ENCODE measurements around the gene RWDD3. TPM values are rescaled to one million over a fixed set of nuclear protein-coding genes. Genes with fewer than 3 reads are reported as not detected.

RWDD3 gene, protein sequence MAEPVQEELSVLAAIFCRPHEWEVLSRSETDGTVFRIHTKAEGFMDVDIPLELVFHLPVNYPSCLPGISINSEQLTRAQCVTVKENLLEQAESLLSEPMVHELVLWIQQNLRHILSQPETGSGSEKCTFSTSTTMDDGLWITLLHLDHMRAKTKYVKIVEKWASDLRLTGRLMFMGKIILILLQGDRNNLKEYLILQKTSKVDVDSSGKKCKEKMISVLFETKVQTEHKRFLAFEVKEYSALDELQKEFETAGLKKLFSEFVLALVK
- total RNA-seq: 12.6 and 16.9 TPM in 2 replicates

DNA sequence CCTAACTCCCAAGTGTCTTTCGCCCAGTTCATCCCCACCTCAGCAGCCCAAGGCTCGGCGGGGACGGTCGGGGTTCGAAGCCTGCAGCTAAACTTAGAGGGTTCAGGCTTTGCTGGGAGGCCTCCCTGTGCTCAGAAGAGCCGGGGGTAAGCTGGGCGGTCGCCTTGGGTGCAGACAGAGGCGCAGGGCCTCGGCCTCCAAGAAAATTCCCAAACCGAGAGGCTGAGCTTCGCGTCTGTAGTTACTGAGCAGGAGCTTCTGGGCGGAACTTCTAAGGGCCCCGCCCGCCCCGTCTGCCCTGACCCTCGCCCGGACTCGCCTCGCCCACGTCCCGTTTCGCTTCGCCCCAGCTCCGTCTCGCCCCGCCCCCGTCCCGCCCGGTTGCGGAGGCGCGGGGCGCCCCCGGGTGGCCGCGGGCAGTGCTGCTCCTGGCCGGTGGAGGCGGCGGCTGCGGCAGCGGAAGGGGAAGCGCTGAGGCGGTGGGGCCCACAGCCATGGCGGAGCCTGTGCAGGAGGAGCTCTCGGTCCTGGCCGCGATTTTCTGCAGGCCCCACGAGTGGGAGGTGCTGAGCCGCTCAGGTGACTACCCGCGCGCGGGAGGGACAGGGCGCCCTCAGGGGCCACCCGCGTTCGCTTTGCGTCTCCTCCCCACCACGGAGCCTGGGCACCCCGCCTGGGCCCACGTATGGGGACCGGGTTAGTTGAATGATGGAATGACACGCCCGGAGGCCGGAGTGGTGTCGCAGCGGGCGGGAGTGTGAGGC is at the start of gene RWDD3:
Gene RWDD3 (plus strand): TSS at position 474 of the 764 bp plus-strand sequence. CDS start 21 bp downstream, at position 495.

Other genes with a start within 250 kb of the RWDD3 start
- 1.00 and 2.7 TPM in 2 replicates for gene ALG14, start 161.3 kb upstream of the RWDD3 start, total RNA-seq
- gene TLCD4, start 116.9 kb upstream of the RWDD3 start, total RNA-seq: 0.34 and 0.36 TPM in 2 replicates